HG03558 (cell line): ENCODE results near the gene TBC1D7.

ENCODE experiments used
- ATAC-seq: cut with Tn5 transposase; IDR thresholded peaks from one replicate; pipeline ENCODE4 v1.9.1; 2021; ENCODE audit warnings: moderate number of reproducible peaks; ENCODE audit not compliant: unreplicated experiment; ENCODE audit errors: extremely low read depth

TBC1D7 gene

GRCh38 chr6:13328076-13328874 lies at the start of gene TBC1D7:
Gene TBC1D7 (minus strand): TSS chr6:13328537. CDS start chr6:13326898, 1,639 bp downstream.
- ATAC-seq = peak; percentile 72

GRCh38 chr6:13377054-13377758 lies 48.9 kb upstream of the TBC1D7 start:
- no peak for ATAC-seq

- peak; percentile 58 for ATAC-seq
Observed at GRCh38 chr6:13375360-13375878, 47.1 kb upstream of the TBC1D7 start.

GRCh38 chr6:13373919-13374318 lies 45.6 kb upstream of the TBC1D7 start:
- no peak for ATAC-seq

GRCh38 chr6:13373488-13373886 lies 45.1 kb upstream of the TBC1D7 start:
- ATAC-seq = no peak

GRCh38 chr6:13372688-13373487 lies 44.6 kb upstream of the TBC1D7 start:
- ATAC-seq = no peak

GRCh38 chr6:13372076-13372475 lies 43.7 kb upstream of the TBC1D7 start:
- ATAC-seq = no peak

- ATAC-seq = no peak
Observed at GRCh38 chr6:13371421-13372072, 43.2 kb upstream of the TBC1D7 start.

GRCh38 chr6:13370623-13371022 lies 42.3 kb upstream of the TBC1D7 start:
- ATAC-seq = no peak

- no peak for ATAC-seq
Observed at GRCh38 chr6:13369591-13369990, 41.3 kb upstream of the TBC1D7 start.

- ATAC-seq = no peak
Observed at GRCh38 chr6:13368731-13369115, 40.4 kb upstream of the TBC1D7 start.

- ATAC-seq = no peak
Observed at GRCh38 chr6:13368079-13368730, 39.9 kb upstream of the TBC1D7 start.

- no peak for ATAC-seq
Observed at GRCh38 chr6:13367396-13367795, 39.1 kb upstream of the TBC1D7 start.

- no peak for ATAC-seq
Observed at GRCh38 chr6:13365320-13365719, 37.0 kb upstream of the TBC1D7 start.

- no peak for ATAC-seq
Observed at GRCh38 chr6:13364842-13365241, 36.5 kb upstream of the TBC1D7 start.

GRCh38 chr6:13362412-13362811 lies 34.1 kb upstream of the TBC1D7 start:
- no peak for ATAC-seq

- ATAC-seq = no peak
Observed at GRCh38 chr6:13360671-13361540, 32.6 kb upstream of the TBC1D7 start.

GRCh38 chr6:13359287-13359686 lies 30.9 kb upstream of the TBC1D7 start:
- ATAC-seq = no peak

- ATAC-seq = no peak
Observed at GRCh38 chr6:13358511-13358910, 30.2 kb upstream of the TBC1D7 start.
